ENCODE measurements around the gene SLC25A6. TPM values are rescaled to one million over a fixed set of nuclear protein-coding genes. Genes with fewer than 3 reads are reported as not detected.

SLC25A6 gene
- total RNA-seq, 1 experiment from 2014 or later, result 463 TPM

GRCh38 chrX:1386338-1387127 lies 5.4 kb downstream of the SLC25A6 start:
- Mint-ChIP-seq H3K4me3 (ENCODE audit: unreplicated experiment) (no peak overlapping the region), H3K4me1 (ENCODE audit: insufficient read depth, unreplicated experiment) (peaks cover 6% of the 10 kb centered on the region), H3K27me3 (ENCODE audit: insufficient read depth, unreplicated experiment) (no peaks in the 10 kb centered on the region), H3K36me3 (ENCODE audit: insufficient read depth, unreplicated experiment) (peaks cover 100% of the 10 kb centered on the region), H3K9me3 (ENCODE audit: unreplicated experiment) (no peaks in the 10 kb centered on the region), H3K27ac (ENCODE audit: low read depth, unreplicated experiment) (no peak overlapping the region)
- TSS peak; percentile 14 for BruUV-seq (replicated peaks)
- POLR2A ChIA-PET, result no interaction called here
- intact Hi-C loops (cut with micrococcal nuclease), result no loop called here
- CTCF ChIA-PET, result no interaction called here
- no peak for TF ChIP-seq CTCF (IDR thresholded peaks at IDR 0.05; ENCODE audit: unreplicated experiment)
- DNase-seq (ENCODE audit: unreplicated experiment), result no peak

DNA sequence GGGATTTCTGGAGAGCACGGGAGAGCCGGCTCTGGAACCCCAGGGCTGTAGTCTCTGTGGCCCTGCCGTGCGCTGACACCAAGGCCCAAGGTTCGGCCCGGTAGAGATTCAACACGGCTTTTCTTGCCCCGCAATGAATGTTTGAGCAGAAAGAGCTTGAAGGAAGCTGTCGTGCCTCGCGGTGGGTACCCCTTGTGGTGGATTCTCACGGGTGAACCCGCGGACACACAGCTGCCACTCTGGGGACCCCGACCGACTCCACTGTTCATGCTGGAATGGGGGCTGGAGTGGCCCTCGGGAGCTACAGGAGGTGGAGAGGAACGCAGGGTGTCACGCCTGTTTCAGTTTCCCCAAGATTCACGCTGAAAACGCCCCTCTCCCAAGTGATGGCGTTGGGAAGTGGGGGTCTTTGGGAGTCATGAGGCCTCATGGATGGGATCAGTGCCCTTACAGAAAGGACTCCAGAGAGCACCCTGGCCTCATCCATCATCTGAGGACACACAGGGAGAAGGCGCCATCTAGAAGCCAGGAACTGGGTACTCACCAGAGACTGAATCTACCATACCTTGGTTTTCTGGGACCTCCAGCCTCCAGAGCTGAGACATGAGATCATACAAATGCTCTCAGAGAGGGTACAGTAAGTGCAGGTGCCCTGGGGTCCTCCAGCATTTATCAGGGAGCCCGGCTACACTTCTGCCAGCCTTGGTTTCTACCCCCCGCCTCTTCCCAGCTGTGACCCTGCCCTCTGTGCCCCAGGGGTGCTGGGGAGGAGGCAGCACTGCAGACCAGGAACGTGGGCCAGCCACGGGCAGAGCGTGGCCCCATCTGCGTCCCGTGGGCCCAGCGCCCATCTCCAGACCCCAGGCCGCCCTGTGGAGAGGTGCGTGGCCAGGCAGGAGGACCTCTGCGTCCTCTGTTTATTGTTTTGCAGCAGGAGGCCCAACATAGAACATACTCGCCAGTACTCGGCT lies 6.4 kb downstream of the SLC25A6 start:
- POLR2A ChIA-PET, result no interaction called here
- DNase-seq (ENCODE audit: unreplicated experiment), result no peak
- no peak for TF ChIP-seq CTCF (IDR thresholded peaks at IDR 0.05; ENCODE audit: unreplicated experiment)
- Mint-ChIP-seq H3K27me3 (ENCODE audit: insufficient read depth, unreplicated experiment) (no peaks in the 10 kb centered on the region), H3K9me3 (ENCODE audit: unreplicated experiment) (no peaks in the 10 kb centered on the region), H3K4me1 (ENCODE audit: insufficient read depth, unreplicated experiment) (peaks cover 6% of the 10 kb centered on the region), H3K36me3 (ENCODE audit: insufficient read depth, unreplicated experiment) (peaks cover 100% of the 10 kb centered on the region), H3K27ac (ENCODE audit: low read depth, unreplicated experiment) (no peak overlapping the region), H3K4me3 (ENCODE audit: unreplicated experiment) (no peak overlapping the region)
- CTCF ChIA-PET, result no interaction called here
- intact Hi-C loops (cut with micrococcal nuclease), result no loop called here
- no TSS peak for BruUV-seq (replicated peaks)

GRCh38 chrX:1384658-1385252 lies 7.2 kb downstream of the SLC25A6 start:
- peaks cover 6% of the 10 kb centered on the region for H3K4me1 Mint-ChIP-seq (ENCODE audit: insufficient read depth, unreplicated experiment)
- ChIA-PET POLR2A (no interaction called here), CTCF (no interaction called here)
- H3K27ac Mint-ChIP-seq (ENCODE audit: low read depth, unreplicated experiment), result no peak overlapping the region
- no peaks in the 10 kb centered on the region for H3K9me3 Mint-ChIP-seq (ENCODE audit: unreplicated experiment)
- no peak for DNase-seq (ENCODE audit: unreplicated experiment)
- no TSS peak for BruUV-seq (replicated peaks)
- no peak overlapping the region for H3K4me3 Mint-ChIP-seq (ENCODE audit: unreplicated experiment)
- TF ChIP-seq CTCF (IDR thresholded peaks at IDR 0.05; ENCODE audit: unreplicated experiment), result no peak
- intact Hi-C loops (cut with micrococcal nuclease), result no loop called here
- peaks cover 97% of the 10 kb centered on the region for H3K36me3 Mint-ChIP-seq (ENCODE audit: insufficient read depth, unreplicated experiment)
- no peaks in the 10 kb centered on the region for H3K27me3 Mint-ChIP-seq (ENCODE audit: insufficient read depth, unreplicated experiment)

- intact Hi-C loops (cut with micrococcal nuclease), result no loop called here
- peak; percentile 52 for DNase-seq (ENCODE audit: unreplicated experiment)
- ChIA-PET POLR2A (no interaction called here), CTCF (no interaction called here)
- H3K4me3 Mint-ChIP-seq (ENCODE audit: unreplicated experiment), result no peak overlapping the region
- H3K27ac Mint-ChIP-seq (ENCODE audit: low read depth, unreplicated experiment), result no peak overlapping the region
- no peaks in the 10 kb centered on the region for H3K9me3 Mint-ChIP-seq (ENCODE audit: unreplicated experiment)
- H3K27me3 Mint-ChIP-seq (ENCODE audit: insufficient read depth, unreplicated experiment), result no peaks in the 10 kb centered on the region
- peaks cover 65% of the 10 kb centered on the region for H3K36me3 Mint-ChIP-seq (ENCODE audit: insufficient read depth, unreplicated experiment)
- H3K4me1 Mint-ChIP-seq (ENCODE audit: insufficient read depth, unreplicated experiment), result peaks cover 6% of the 10 kb centered on the region
- no peak for TF ChIP-seq CTCF (IDR thresholded peaks at IDR 0.05; ENCODE audit: unreplicated experiment)
- BruUV-seq (replicated peaks), result no TSS peak
Measured at GRCh38 chrX:1380672-1381233, 11.2 kb downstream of the SLC25A6 start.

Measured in MCF 10A (cell line).